ENCODE results near the gene BEND3. TPM values are rescaled to one million over a fixed set of nuclear protein-coding genes. Genes with fewer than 3 reads are reported as not detected.

The BEND3 gene
- total and polyA plus RNA-seq, 10 of the 15 experiments (the other 5 are each of a cell fraction or from before 2014, with no cell fraction given): 1.1 to 9.0 (median 3.6) TPM

GRCh38 chr6:107105511-107106116, 9.7 kb downstream of the BEND3 start (continued):
- TF ChIP-seq TBL1XR1 (IDR thresholded peaks at IDR 0.05; ENCODE audit: low read depth, low read length) (no peak), SMAD5 (IDR thresholded peaks at IDR 0.05; ENCODE audit: low read depth) (no peak), EP300 (IDR thresholded peaks at IDR 0.05; ENCODE audit: borderline replicate concordance in 1 of 2, control insufficient read depth in 1 of 2, low read depth in 2 of 2, low read length in 2 of 2) (no peak), CBX5 (IDR thresholded peaks at IDR 0.05; ENCODE audit: low read depth) (no peak), IKZF2 (IDR thresholded peaks at IDR 0.05) (no peak), FOXK2 (IDR thresholded peaks at IDR 0.05) (no peak), NR2F1 (conservative IDR thresholded peaks at IDR 0.05) (no peak), NFYB (IDR thresholded peaks at IDR 0.05; ENCODE audit: insufficient read depth, low read depth, low read length) (no peak), SIN3A (IDR thresholded peaks at IDR 0.05; ENCODE audit: low read depth, low read length) (no peak), HCFC1 (IDR thresholded peaks at IDR 0.05; ENCODE audit: low read length) (no peak)

- Histone ChIP-seq H3K9ac (ENCODE audit: control insufficient read depth, insufficient read depth, low read length) (no peak overlapping the region), H3K27ac (ENCODE audit: control insufficient read depth, insufficient read depth) (no peak overlapping the region), H3K79me2 (ENCODE audit: control insufficient read depth, insufficient read depth, low read length) (no peaks in the 10 kb centered on the region), H4K20me1 (ENCODE audit: control insufficient read depth, insufficient read depth) (peaks cover under 1% of the 10 kb centered on the region; the same call in 1 of the 2 replicates), H3K4me3 (no peak overlapping the region), H3K36me3 (ENCODE audit: control insufficient read depth in 2 of 2, insufficient read depth in 2 of 2, low read length in 1 of 2) (peaks cover 0 to 2% of the 10 kb centered on the region in 2 experiments; a peak in 1 of 4 replicates), H3K27me3 (replicated peaks in 1 of 2; ENCODE audit: control insufficient read depth in 2 of 2, insufficient read depth in 2 of 2, low read length in 1 of 2) (no peaks in the 10 kb centered on the region), H3K9me3 (replicated peaks; ENCODE audit: control insufficient read depth, insufficient read depth, low read length) (no peaks in the 10 kb centered on the region), H3K4me1 (ENCODE audit: control insufficient read depth, insufficient read depth, low read length) (peaks cover 10% of the 10 kb centered on the region), H3K4me2 (ENCODE audit: control insufficient read depth, insufficient read depth) (no peak overlapping the region), H2AFZ (ENCODE audit: control insufficient read depth, low read depth, low read length) (no peak overlapping the region)
- DNase-seq (ENCODE audit: low read depth, low spot score) (no peak), FAIRE-seq (no peak), ATAC-seq (no peak)
- ChIA-PET SMC1A (ENCODE audit: uncharacterized antibody, unreplicated experiment) (no interaction called here), CTCF (interaction anchor here (1.2 to 1.3 kb wide), 3 partner anchors 11 to 64 kb away, joined by 3 to 5 read pairs (median 4); no protein-coding TSS in a partner anchor), POLR2A (interaction anchor here (0.5 to 0.8 kb wide), 2 partner anchors 18 to 61 kb away, joined by 4 to 5 read pairs; no protein-coding TSS in a partner anchor), RAD21 (ENCODE audit: unreplicated experiment) (interaction anchor here (1.2 kb wide), 1 partner anchor 11 kb away, joined by 3 read pairs; no protein-coding TSS in a partner anchor)
- in situ Hi-C loops (cut with MboI) (no loop called here), intact Hi-C loops (cut with micrococcal nuclease; ENCODE audit: unreplicated experiment) (no loop called here)
- no peak for TF ChIP-seq CBFB (IDR thresholded peaks at IDR 0.05; ENCODE audit: low read depth)
- no TSS peak for BruUV-seq (replicated peaks)
- 97% methylated on average over 6 of the region's 6 CpGs for WGBS (ENCODE audit: insufficient coverage, insufficient replicate concordance, low lambda C conversion rate, missing lambda C conversion rate)
Measured at GRCh38 chr6:107103082-107103481, 12.2 kb downstream of the BEND3 start.

Data from GM12878 (cell line).